Common myeloid progenitor, CD34-positive (primary cell): ENCODE measurements around the gene EXOC6B.
A peak's percentile ranks its signal among the peaks of the same experiment; 100 is the strongest.

Source experiments
- CTCF ChIA-PET: fragments of 350-600 bp; sonication (Branson Sonifier 250); formaldehyde crosslinking; loops from one replicate; lab custom pipeline; 2021; ENCODE audit warnings: antibody characterized with exemption; lab: Charles Lee
- POLR2A ChIA-PET: fragments of 350-600 bp; sonication (Branson Sonifier 250); formaldehyde crosslinking; loops from one replicate; lab custom pipeline; 2021; ENCODE audit warnings: antibody characterized with exemption; lab: Charles Lee
- DNase-seq, 3 donors: peaks; one replicate each; pipeline versions ENCODE4 v3.0.0 to v3.0.0-alpha.2; 2013
- H3K27ac ChIP-seq, 2 experiments: 1 replicate in 1 of 2; 2 replicates in 1 of 2; pipeline ENCODE4 v1.7.0; 2013; ENCODE audit warnings: inconsistent platforms in 2 of 2, low read length in 2 of 2, mild to moderate bottlenecking in 2 of 2, low read depth in 1 of 2, moderate library complexity in 1 of 2; ENCODE audit not compliant: severe bottlenecking in 2 of 2, insufficient read depth in 1 of 2, poor library complexity in 1 of 2
- H3K27me3 ChIP-seq, 5 experiments: replicated peaks in 2 of 5; 1 replicate in 3 of 5; 2 replicates in 2 of 5; pipeline versions ENCODE4 v1.6.1 to v1.7.0; 2013; ENCODE audit warnings: low read length in 4 of 5, mild to moderate bottlenecking in 2 of 5, moderate library complexity in 2 of 5, inconsistent platforms in 1 of 5; ENCODE audit not compliant: insufficient read depth in 5 of 5, control insufficient read depth in 4 of 5
- H3K36me3 ChIP-seq, 4 experiments: 1 replicate in 2 of 4; 2 replicates in 2 of 4; pipeline versions ENCODE4 v1.6.1 to v1.7.0; 2013; ENCODE audit warnings: low read length in 3 of 4, control low read depth in 1 of 4, mild to moderate bottlenecking in 1 of 4; ENCODE audit not compliant: control insufficient read depth in 4 of 4, insufficient read depth in 4 of 4
- H3K4me1 ChIP-seq, 4 experiments: 1 replicate in 3 of 4; 2 replicates in 1 of 4; pipeline versions ENCODE4 v1.6.1 to v1.7.1; 2013; ENCODE audit warnings: low read length in 3 of 4, mild to moderate bottlenecking in 3 of 4, control low read depth in 1 of 4, inconsistent platforms in 1 of 4, moderate library complexity in 1 of 4; ENCODE audit not compliant: control insufficient read depth in 4 of 4, insufficient read depth in 4 of 4; ENCODE audit errors: control extremely low read depth in 1 of 4
- H3K4me3 ChIP-seq, 7 experiments: 1 replicate in 4 of 7; 2 replicates in 3 of 7; pipeline versions ENCODE4 v1.5.1 to v1.7.0; 2013; ENCODE audit warnings: mild to moderate bottlenecking in 7 of 7, low read length in 6 of 7, moderate library complexity in 6 of 7, inconsistent platforms in 2 of 7, low read depth in 2 of 7, control low read depth in 1 of 7; ENCODE audit not compliant: insufficient read depth in 4 of 7, control insufficient read depth in 1 of 7; ENCODE audit errors: extremely low read depth in 1 of 7
- H3K9me3 ChIP-seq, 5 experiments: 1 replicate in 4 of 5; 2 replicates in 1 of 5; pipeline versions ENCODE4 v1.6.1 to v1.7.1; 2013; ENCODE audit warnings: low read length in 4 of 5, mild to moderate bottlenecking in 2 of 5, inconsistent platforms in 1 of 5, low read depth in 1 of 5, moderate library complexity in 1 of 5; ENCODE audit not compliant: control insufficient read depth in 4 of 5, insufficient read depth in 2 of 5; ENCODE audit errors: control extremely low read depth in 1 of 5
- WGBS: methylation state at CpG from one replicate; pipeline ENCODE4 v1.1.5; 2013; ENCODE audit not compliant: insufficient coverage; 5-methylcytosine and 5-hydroxymethylcytosine counted together

The EXOC6B gene

GRCh38 chr2:72796766-72797165 lies 29.1 kb downstream of the EXOC6B start:
- ChIA-PET POLR2A (no interaction called here), CTCF (no interaction called here)
- Histone ChIP-seq H3K27me3 (no peaks in the 10 kb centered on the region), H3K36me3 (no peaks in the 10 kb centered on the region), H3K27ac (no peak overlapping the region), H3K4me3 (no peak overlapping the region), H3K4me1 (no peaks in the 10 kb centered on the region), H3K9me3 (no peaks in the 10 kb centered on the region)
- no peak for DNase-seq

- WGBS, result no CpG with 5 or more reads among the region's 1 CpG
- Histone ChIP-seq H3K27ac (no peak overlapping the region), H3K4me1 (no peaks in the 10 kb centered on the region), H3K27me3 (no peaks in the 10 kb centered on the region), H3K36me3 (no peaks in the 10 kb centered on the region), H3K4me3 (no peak overlapping the region), H3K9me3 (no peaks in the 10 kb centered on the region)
- ChIA-PET CTCF (interaction anchor here (1.2 kb wide), 1 partner anchor 67 kb away, joined by 3 read pairs; no protein-coding TSS in a partner anchor), POLR2A (no interaction called here)
- DNase-seq, result no peak
These were observed 31.3 kb downstream of the EXOC6B start for GRCh38 chr2:72794572-72794971.

- ChIA-PET CTCF (interaction anchor here (1.2 kb wide), 1 partner anchor 68 kb away, joined by 3 read pairs; no protein-coding TSS in a partner anchor), POLR2A (no interaction called here)
- Histone ChIP-seq H3K4me3 (no peak overlapping the region), H3K4me1 (no peaks in the 10 kb centered on the region), H3K9me3 (no peaks in the 10 kb centered on the region), H3K27ac (no peak overlapping the region), H3K27me3 (no peaks in the 10 kb centered on the region), H3K36me3 (no peaks in the 10 kb centered on the region)
- DNase-seq, result peak in 2 of 3 donors; percentile 14 to 45
- 73% methylated on average over 3 of the region's 3 CpGs for WGBS
These were observed 31.9 kb downstream of the EXOC6B start for GRCh38 chr2:72793798-72794440.

GRCh38 chr2:72789241-72789640 lies 36.6 kb downstream of the EXOC6B start:
- no CpG with 5 or more reads among the region's 1 CpG for WGBS
- ChIA-PET POLR2A (no interaction called here), CTCF (interaction anchor here (1.2 kb wide), 1 partner anchor 9 kb away, joined by 3 read pairs; no protein-coding TSS in a partner anchor)
- Histone ChIP-seq H3K9me3 (peaks cover 0 to 3% (median 0%) of the 10 kb centered on the region in 5 experiments), H3K27me3 (no peaks in the 10 kb centered on the region), H3K4me3 (no peak overlapping the region), H3K36me3 (no peaks in the 10 kb centered on the region), H3K27ac (no peak overlapping the region), H3K4me1 (no peaks in the 10 kb centered on the region)
- DNase-seq, result no peak

- WGBS, result no CpG with 5 or more reads among the region's 1 CpG
- ChIA-PET POLR2A (no interaction called here), CTCF (interaction anchor here (1.2 kb wide), 1 partner anchor 9 kb away, joined by 3 read pairs; no protein-coding TSS in a partner anchor)
- no peaks in the 10 kb centered on the region for H3K27me3 ChIP-seq
- no peak overlapping the region for H3K4me3 ChIP-seq
- DNase-seq, result no peak
- H3K27ac ChIP-seq, result no peak overlapping the region
- H3K9me3 ChIP-seq, result peaks cover 0 to 3% (median 0%) of the 10 kb centered on the region in 5 experiments
- no peaks in the 10 kb centered on the region for H3K4me1 ChIP-seq
- H3K36me3 ChIP-seq, result no peaks in the 10 kb centered on the region
These were observed 37.1 kb downstream of the EXOC6B start for GRCh38 chr2:72788756-72789155.

GRCh38 chr2:72785517-72785916 lies 40.3 kb downstream of the EXOC6B start:
- CTCF ChIA-PET, result no interaction called here
- POLR2A ChIA-PET, result no interaction called here
- H3K4me3 ChIP-seq, result no peak overlapping the region
- H3K36me3 ChIP-seq, result no peaks in the 10 kb centered on the region
- H3K4me1 ChIP-seq, result peaks cover 0 to 2% (median 0%) of the 10 kb centered on the region in 4 experiments
- no peak overlapping the region for H3K27ac ChIP-seq
- H3K27me3 ChIP-seq, result no peaks in the 10 kb centered on the region
- WGBS, result 100% methylated on average over 1 of the region's 1 CpG
- H3K9me3 ChIP-seq, result peaks cover 0 to 3% (median 0%) of the 10 kb centered on the region in 5 experiments
- DNase-seq, result no peak

GRCh38 chr2:72782520-72782919 lies 43.3 kb downstream of the EXOC6B start:
- 100% methylated on average over 1 of the region's 3 CpGs for WGBS
- Histone ChIP-seq H3K9me3 (peaks cover 0 to 3% (median 0%) of the 10 kb centered on the region in 5 experiments), H3K4me1 (peaks cover 0 to 6% (median 2%) of the 10 kb centered on the region in 4 experiments), H3K27ac (no peak overlapping the region), H3K4me3 (no peak overlapping the region), H3K27me3 (no peaks in the 10 kb centered on the region), H3K36me3 (no peaks in the 10 kb centered on the region)
- POLR2A ChIA-PET, result no interaction called here
- DNase-seq, result no peak
- CTCF ChIA-PET, result interaction anchor here (0.7 to 0.9 kb wide), 2 partner anchors 11 to 22 kb away, joined by 3 read pairs; no protein-coding TSS in a partner anchor
